H1 (cell line): ENCODE results near the gene STK32C. TPM values are rescaled to one million over a fixed set of nuclear protein-coding genes. Genes with fewer than 3 reads are reported as not detected.

ENCODE experiments used
- CTCF ChIA-PET: fragments of 300-600 bp; sonication (Branson Sonifier 250); formaldehyde crosslinking; loops from one replicate; lab custom pipeline; 2021; ENCODE audit not compliant: partially characterized antibody; lab: Charles Lee
- POLR2A ChIA-PET: fragments of 300-600 bp; sonication (Branson Sonifier 250); formaldehyde crosslinking; loops from one replicate; lab custom pipeline; 2021; ENCODE audit warnings: inconsistent platforms; ENCODE audit not compliant: partially characterized antibody; lab: Charles Lee
- DNase-seq, 2 experiments: peaks; one replicate each; pipeline versions ENCODE4 v3.0.0 to v3.0.0-alpha.2; 2010 to 2022; ENCODE audit warnings: low spot score in 2 of 2, low read depth in 1 of 2, mixed read lengths in 1 of 2
- FAIRE-seq: peaks from 2 replicates; lab custom pipeline; 2011; peaks lifted over from hg19 to GRCh38; lab: Jason Lieb, UNC
- H2AFZ ChIP-seq: 2 replicates; pipeline ENCODE4 v1.8.1; 2012; ENCODE audit warnings: low read length, inconsistent platforms
- H2AK5ac ChIP-seq: 2 replicates; pipeline ENCODE4 v1.6.1; 2013; ENCODE audit warnings: low read depth, low read length
- H2BK120ac ChIP-seq: replicated peaks from 2 replicates; pipeline ENCODE3; 2013; ENCODE audit warnings: low read depth, low read length, inconsistent platforms
- H2BK12ac ChIP-seq: 2 replicates; pipeline ENCODE4 v1.6.1; 2013; ENCODE audit warnings: low read depth, low read length
- H2BK15ac ChIP-seq: 2 replicates; pipeline ENCODE4 v1.6.1; 2013; ENCODE audit warnings: low read length
- H2BK20ac ChIP-seq: 2 replicates; pipeline ENCODE4 v1.6.1; 2013; ENCODE audit warnings: low read length
- H2BK5ac ChIP-seq: 2 replicates; pipeline ENCODE4 v1.6.1; 2013; ENCODE audit warnings: low read depth, low read length
- H3K14ac ChIP-seq: 2 replicates; pipeline ENCODE4 v1.6.1; 2013; ENCODE audit warnings: inconsistent platforms; ENCODE audit not compliant: insufficient read length
- H3K18ac ChIP-seq: 2 replicates; pipeline ENCODE4 v1.6.1; 2013; ENCODE audit warnings: low read length; ENCODE audit errors: extremely low read depth
- H3K23ac ChIP-seq: 2 replicates; pipeline ENCODE4 v1.6.1; 2013; ENCODE audit warnings: inconsistent platforms; ENCODE audit not compliant: insufficient read length
- H3K23me2 ChIP-seq: 2 replicates; pipeline ENCODE4 v1.6.1; 2013; ENCODE audit warnings: low read depth, low read length
- H3K27ac ChIP-seq: 2 replicates; pipeline ENCODE4 v1.6.1; 2011; ENCODE audit warnings: low read depth, low read length, inconsistent platforms
- H3K27me3 ChIP-seq, 4 experiments: replicated peaks in 1 of 4; 1 replicate in 1 of 4; 2 replicates in 3 of 4; pipeline versions ENCODE4 v1.6.1 to v1.8.1; 2011 to 2013; ENCODE audit warnings: low read length in 3 of 4, mild to moderate bottlenecking in 3 of 4, inconsistent platforms in 2 of 4, mixed read lengths in 2 of 4, moderate library complexity in 1 of 4; ENCODE audit not compliant: control insufficient read depth in 3 of 4, insufficient read depth in 3 of 4; ENCODE audit errors: extremely low read depth in 1 of 4
- H3K36me3 ChIP-seq, 4 experiments: 2 replicates each; pipeline versions ENCODE4 v1.6.1 to v1.8.1; 2011 to 2013; ENCODE audit warnings: mild to moderate bottlenecking in 4 of 4, low read length in 3 of 4, moderate library complexity in 2 of 4, control low read depth in 1 of 4, inconsistent platforms in 1 of 4; ENCODE audit not compliant: insufficient read depth in 4 of 4, control insufficient read depth in 2 of 4
- H3K4ac ChIP-seq: replicated peaks from 2 replicates; pipeline ENCODE3; 2013; ENCODE audit warnings: low read length, low read depth, mixed read lengths, inconsistent platforms; ENCODE audit not compliant: insufficient read length
- H3K4me1 ChIP-seq, 4 experiments: replicated peaks in 1 of 4; 1 replicate in 1 of 4; 2 replicates in 3 of 4; pipeline versions ENCODE4 v1.6.1 to v1.8.1; 2011 to 2013; ENCODE audit warnings: low read length in 3 of 4, inconsistent platforms in 2 of 4, mixed read lengths in 1 of 4; ENCODE audit not compliant: insufficient read depth in 4 of 4, control insufficient read depth in 3 of 4
- H3K4me2 ChIP-seq, 2 experiments: 2 replicates each; pipeline versions ENCODE4 v1.6.1 to v1.8.1; 2011 to 2013; ENCODE audit warnings: low read depth in 2 of 2, low read length in 2 of 2, control low read depth in 1 of 2, inconsistent platforms in 1 of 2, mild to moderate bottlenecking in 1 of 2; ENCODE audit not compliant: insufficient read depth in 1 of 2
- H3K4me3 ChIP-seq, 4 experiments: fragments of 200-600, 300-600 bp in 1 of 4; sonication (generic), shearing (Covaris generic), sonication (Bioruptor Twin) in 1 of 4; 2 replicates each; pipeline versions ENCODE4 v1.5.1 to v1.8.1; 2011 to 2016; ENCODE audit warnings: low read length in 4 of 4, low read depth in 3 of 4, control low read depth in 2 of 4, inconsistent platforms in 2 of 4, mild to moderate bottlenecking in 2 of 4, mixed read lengths in 1 of 4, moderate library complexity in 1 of 4; ENCODE audit not compliant: insufficient read depth in 2 of 4; ENCODE audit errors: extremely low read depth in 1 of 4
- H3K56ac ChIP-seq: replicated peaks from 2 replicates; pipeline ENCODE3; 2013; ENCODE audit warnings: low read depth, mild to moderate bottlenecking, mixed read lengths, low read length, inconsistent platforms; ENCODE audit not compliant: insufficient read length
- H3K79me1 ChIP-seq: 2 replicates; pipeline ENCODE4 v1.6.1; 2013; ENCODE audit warnings: low read depth, low read length, control low read depth
- H3K79me2 ChIP-seq, 2 experiments: 2 replicates each; pipeline versions ENCODE4 v1.6.1 to v1.8.1; 2012 to 2013; ENCODE audit warnings: low read length in 2 of 2, mild to moderate bottlenecking in 2 of 2, inconsistent platforms in 1 of 2; ENCODE audit not compliant: insufficient read depth in 2 of 2, control insufficient read depth in 1 of 2
- H3K9ac ChIP-seq, 4 experiments: replicated peaks in 1 of 4; 1 replicate in 1 of 4; 2 replicates in 3 of 4; pipeline versions ENCODE4 v1.6.1 to v1.8.1; 2011 to 2013; ENCODE audit warnings: low read depth in 3 of 4, low read length in 3 of 4, control low read depth in 2 of 4, mild to moderate bottlenecking in 2 of 4, moderate library complexity in 2 of 4, inconsistent platforms in 1 of 4; ENCODE audit errors: extremely low read depth in 1 of 4
- H3K9me3 ChIP-seq, 2 experiments: 2 replicates each; pipeline versions ENCODE4 v1.6.1 to v1.8.1; 2012 to 2013; ENCODE audit warnings: mild to moderate bottlenecking in 2 of 2, moderate library complexity in 2 of 2, control low read depth in 1 of 2, inconsistent platforms in 1 of 2, low read depth in 1 of 2, low read length in 1 of 2, mixed read lengths in 1 of 2; ENCODE audit not compliant: insufficient read depth in 2 of 2
- H4K20me1 ChIP-seq, 2 experiments: replicated peaks in 1 of 2; 2 replicates each; pipeline versions ENCODE3 to v1.8.1; 2011 to 2013; ENCODE audit warnings: inconsistent platforms in 2 of 2, low read length in 2 of 2, mild to moderate bottlenecking in 1 of 2; ENCODE audit not compliant: insufficient read depth in 2 of 2, control insufficient read depth in 1 of 2
- H4K5ac ChIP-seq: 2 replicates; pipeline ENCODE4 v1.6.1; 2013; ENCODE audit warnings: low read length, low read depth, mixed read lengths, inconsistent platforms; ENCODE audit not compliant: insufficient read length
- H4K8ac ChIP-seq: 2 replicates; pipeline ENCODE4 v1.8.0; 2013; ENCODE audit warnings: mild to moderate bottlenecking, moderate library complexity, low read length, inconsistent platforms; ENCODE audit not compliant: insufficient read depth; ENCODE audit errors: extremely low read depth
- H4K91ac ChIP-seq: replicated peaks from 2 replicates; pipeline ENCODE3; 2013; ENCODE audit warnings: low read length, mixed read lengths, inconsistent platforms; ENCODE audit not compliant: insufficient read length
- NANOG ChIP-seq: IDR thresholded peaks from 2 replicates; pipeline ENCODE4 v1.6.1; 2011; ENCODE audit warnings: low read length, low read depth, mild to moderate bottlenecking, inconsistent platforms; ENCODE audit not compliant: insufficient read depth, poor library complexity, severe bottlenecking
- NRF1 ChIP-seq: IDR thresholded peaks from 2 replicates; pipeline ENCODE4 v1.6.1; 2011; ENCODE audit warnings: mild to moderate bottlenecking, low read depth, low read length, improper control_type of control experiment
- WGBS, 2 experiments: shearing (Covaris generic) in 1 of 2; methylation state at CpG; one replicate each; pipeline versions ENCODE4 v1.1.6 to v1.1.7; 2013 to 2015; ENCODE audit warnings: low lambda C conversion rate in 2 of 2, mixed read lengths in 2 of 2, inconsistent platforms in 1 of 2, low coverage in 1 of 2, missing lambda C conversion rate in 1 of 2; ENCODE audit not compliant: insufficient replicate concordance in 2 of 2, insufficient coverage in 1 of 2, insufficient read length in 1 of 2; ENCODE audit errors: extremely low coverage in 1 of 2, missing lambda C conversion rate in 1 of 2; 5-methylcytosine and 5-hydroxymethylcytosine counted together
- polyA plus RNA-seq, 7 experiments: library from polyadenylated mRNA; depleted of rRNA in 3 of 7; stranded (reverse) in 5 of 7; unstranded in 2 of 7; fragments of >200 nt in 5 of 7; fragments of 200-250 nt in 2 of 7; gene quantifications; 1 replicate in 5 of 7; 2 replicates in 1 of 7; 4 replicates in 1 of 7; pipeline versions ENCODE4 v1.2.1 to v1.2.3, GENCODE V29; 2011 to 2013; ENCODE audit warnings: missing spikeins in 2 of 7, mixed read lengths in 2 of 7
- total RNA-seq: library from RNA; stranded (reverse); fragmentation: NEBNext Ultra II Directional; extraction: Animal tissue kit (Norgen Biotek cat#: 25700); gene quantifications from 2 replicates; pipeline ENCODE4 v1.2.1, GENCODE V29; 2021

The STK32C gene
- total and polyA plus RNA-seq, 2 of the 8 experiments (the other 6 are each of a cell fraction or from before 2014, with no cell fraction given): 10.6 to 15.6 TPM

GRCh38 chr10:132248455-132249225 lies 59.1 kb downstream of the STK32C start:
- H2BK15ac ChIP-seq: no peak overlapping the region
- H4K5ac ChIP-seq: no peak overlapping the region
- TF ChIP-seq NANOG: no peak
- TF ChIP-seq NRF1: peak; percentile 47
- TF ChIP-seq, all 59 proteins: peak for 1
- Histone ChIP-seq H2BK5ac (no peak overlapping the region), H3K9ac (no peak overlapping the region; a peak in 1 of 7 replicates), H3K4ac (no peak overlapping the region), H3K23me2 (peaks cover 2% of the 10 kb centered on the region; the same call in 1 of the 2 replicates), H2AK5ac (no peak overlapping the region), H4K8ac (peak overlapping the region; percentile 29; the same call in 1 of the 2 replicates), H3K14ac (no peak overlapping the region), H2BK120ac (no peak overlapping the region), H3K23ac (no peak overlapping the region), H2BK20ac (no peak overlapping the region), H3K27ac (no peak overlapping the region), H2AFZ (peak overlapping the region; percentile 93), H3K4me1 (peaks cover 0 to 8% (median 5%) of the 10 kb centered on the region in 4 experiments; a peak in 4 of 7 replicates), H2BK12ac (no peak overlapping the region), H3K79me2 (no peaks in the 10 kb centered on the region), H4K91ac (peak overlapping the region; percentile 91), H3K18ac (no peak overlapping the region), H4K20me1 (peaks cover 0 to 1% of the 10 kb centered on the region in 2 experiments), H3K27me3 (no peaks in the 10 kb centered on the region; a peak in 1 of 7 replicates), H3K56ac (peak overlapping the region; percentile 54), H3K4me2 (peak overlapping the region; percentile 65 to 73), H3K4me3 (peak overlapping the region; percentile 23 to 60 (median 43)), H3K36me3 (no peaks in the 10 kb centered on the region), H3K9me3 (no peaks in the 10 kb centered on the region), H3K79me1 (no peaks in the 10 kb centered on the region)
- FAIRE-seq (no peak), DNase-seq (peak in 1 of 2 experiments; percentile 87)
- WGBS, 2 experiments: 61% methylated on average over 23 of the region's 38 CpGs; no CpG with 5 or more reads in 1 of the 2 experiments
- CTCF ChIA-PET: interaction anchor here (1.2 to 1.7 kb wide), 9 partner anchors 13 to 112 kb away, joined by 3 to 5 read pairs (median 3); no protein-coding TSS in a partner anchor
- POLR2A ChIA-PET: interaction anchor here (0.8 kb wide), 1 partner anchor 9 kb away, joined by 3 read pairs; no protein-coding TSS in a partner anchor
